Loucy (cell line): ENCODE data around the gene KIF7.

Source experiments
- H2AFZ ChIP-seq: fragments of 200-600 bp; sonication (generic); 2 replicates; pipeline ENCODE4 v1.6.0; 2016; ENCODE audit warnings: antibody characterized with exemption, mild to moderate bottlenecking, low read length, moderate library complexity
- H3F3A ChIP-seq: fragments of 200-600 bp; 2 replicates; pipeline ENCODE4 v1.6.0; 2016; ENCODE audit warnings: antibody characterized with exemption, low read depth, mild to moderate bottlenecking
- H3K27me3 ChIP-seq: fragments of 200-600 bp; sonication (generic); 2 replicates; pipeline ENCODE4 v1.6.1; 2014; ENCODE audit warnings: low read length, mild to moderate bottlenecking; ENCODE audit not compliant: insufficient read depth, poor library complexity, severe bottlenecking
- H3K36me3 ChIP-seq: fragments of 200-600 bp; sonication (generic); 2 replicates; pipeline ENCODE4 v1.6.1; 2016; ENCODE audit warnings: low read length; ENCODE audit not compliant: insufficient read depth
- H3K4me1 ChIP-seq: fragments of 200-600 bp; sonication (generic); 2 replicates; pipeline ENCODE4 v1.5.1; 2014; ENCODE audit warnings: low read length, mild to moderate bottlenecking; ENCODE audit not compliant: insufficient read depth, poor library complexity, severe bottlenecking
- H3K4me2 ChIP-seq: fragments of 200-600 bp; sonication (generic); 2 replicates; pipeline ENCODE4 v1.6.0; 2014; ENCODE audit warnings: antibody characterized with exemption, low read length, low read depth, mild to moderate bottlenecking; ENCODE audit not compliant: poor library complexity, severe bottlenecking
- H3K4me3 ChIP-seq: fragments of 200-600 bp; sonication (generic); 2 replicates; pipeline ENCODE4 v1.5.1; 2014; ENCODE audit warnings: low read length, mild to moderate bottlenecking, mixed read lengths; ENCODE audit not compliant: poor library complexity, severe bottlenecking
- H3K79me2 ChIP-seq: fragments of 200-600 bp; sonication (generic); 2 replicates; pipeline ENCODE4 v1.6.1; 2014; ENCODE audit warnings: low read length; ENCODE audit not compliant: insufficient read depth
- H3K9ac ChIP-seq: fragments of 200-600 bp; sonication (generic); 2 replicates; pipeline ENCODE4 v1.6.0; 2014; ENCODE audit warnings: mild to moderate bottlenecking, low read depth, low read length, moderate library complexity; ENCODE audit not compliant: poor library complexity, severe bottlenecking
- H3K9me2 ChIP-seq: fragments of 200-600 bp; sonication (generic); replicated peaks from 2 replicates; pipeline ENCODE4 v1.6.1; 2016; ENCODE audit warnings: low read depth, low read length, mixed read lengths
- H3K9me3 ChIP-seq: fragments of 200-600 bp; sonication (generic); 2 replicates; pipeline ENCODE4 v1.6.1; 2014; ENCODE audit warnings: mild to moderate bottlenecking, antibody characterized with exemption, low read length, low read depth; ENCODE audit not compliant: insufficient read depth
- H4K20me1 ChIP-seq: fragments of 200-600 bp; sonication (generic); 2 replicates; pipeline ENCODE4 v1.6.0; 2014; ENCODE audit warnings: antibody characterized with exemption, low read length, mild to moderate bottlenecking; ENCODE audit not compliant: insufficient read depth, poor library complexity, severe bottlenecking
- EZH2phosphoT487 ChIP-seq: fragments of 200-600 bp; IDR thresholded peaks from 2 replicates; pipeline ENCODE4 v1.6.1; 2018; ENCODE audit warnings: antibody characterized with exemption, mild to moderate bottlenecking, moderate library complexity, borderline replicate concordance
- TF ChIP-seq, protein P1 (sequence below): fragments of 200-600 bp; sonication (generic); conservative IDR thresholded peaks from 2 replicates; pipeline ENCODE4 v1.5.1; 2014; ENCODE audit warnings: mild to moderate bottlenecking, antibody characterized with exemption, low read length

Gene KIF7

DNA sequence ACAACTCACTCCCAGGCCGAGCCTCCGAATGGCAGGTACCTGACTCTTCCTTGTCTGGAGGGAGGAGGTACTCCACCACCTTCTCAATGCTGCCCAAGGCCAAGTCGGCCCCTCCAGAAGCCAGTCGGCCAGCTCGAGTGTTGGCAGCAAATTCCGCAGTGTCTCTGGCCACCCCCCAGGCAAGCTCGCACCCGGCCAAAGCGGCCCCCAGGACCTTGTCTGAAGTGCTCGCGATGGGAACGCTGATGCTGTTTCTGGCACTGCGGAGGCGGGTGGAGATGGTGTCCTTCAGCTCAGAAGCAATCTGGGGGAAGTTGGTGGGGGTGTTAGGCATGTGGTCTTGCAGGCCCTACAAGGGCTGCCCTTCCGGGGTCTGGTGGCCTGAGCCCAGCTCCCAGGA is 14.7 kb upstream of the KIF7 start:
- H3K4me3 ChIP-seq: no peak overlapping the region
- H4K20me1 ChIP-seq: no peaks in the 10 kb centered on the region
- no peak overlapping the region for H3K4me2 ChIP-seq
- no peak for TF ChIP-seq EZH2phosphoT487
- TF ChIP-seq, protein P1, sequence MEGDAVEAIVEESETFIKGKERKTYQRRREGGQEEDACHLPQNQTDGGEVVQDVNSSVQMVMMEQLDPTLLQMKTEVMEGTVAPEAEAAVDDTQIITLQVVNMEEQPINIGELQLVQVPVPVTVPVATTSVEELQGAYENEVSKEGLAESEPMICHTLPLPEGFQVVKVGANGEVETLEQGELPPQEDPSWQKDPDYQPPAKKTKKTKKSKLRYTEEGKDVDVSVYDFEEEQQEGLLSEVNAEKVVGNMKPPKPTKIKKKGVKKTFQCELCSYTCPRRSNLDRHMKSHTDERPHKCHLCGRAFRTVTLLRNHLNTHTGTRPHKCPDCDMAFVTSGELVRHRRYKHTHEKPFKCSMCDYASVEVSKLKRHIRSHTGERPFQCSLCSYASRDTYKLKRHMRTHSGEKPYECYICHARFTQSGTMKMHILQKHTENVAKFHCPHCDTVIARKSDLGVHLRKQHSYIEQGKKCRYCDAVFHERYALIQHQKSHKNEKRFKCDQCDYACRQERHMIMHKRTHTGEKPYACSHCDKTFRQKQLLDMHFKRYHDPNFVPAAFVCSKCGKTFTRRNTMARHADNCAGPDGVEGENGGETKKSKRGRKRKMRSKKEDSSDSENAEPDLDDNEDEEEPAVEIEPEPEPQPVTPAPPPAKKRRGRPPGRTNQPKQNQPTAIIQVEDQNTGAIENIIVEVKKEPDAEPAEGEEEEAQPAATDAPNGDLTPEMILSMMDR: no peak
- no peaks in the 10 kb centered on the region for H3K27me3 ChIP-seq
- H3K9ac ChIP-seq: no peak overlapping the region
- H2AFZ ChIP-seq: no peak overlapping the region
- no peaks in the 10 kb centered on the region for H3K36me3 ChIP-seq
- no peaks in the 10 kb centered on the region for H3F3A ChIP-seq
- no peaks in the 10 kb centered on the region for H3K79me2 ChIP-seq
- no peaks in the 10 kb centered on the region for H3K9me3 ChIP-seq
- peaks cover 4% of the 10 kb centered on the region for H3K4me1 ChIP-seq
- H3K9me2 ChIP-seq: no peaks in the 10 kb centered on the region

DNA sequence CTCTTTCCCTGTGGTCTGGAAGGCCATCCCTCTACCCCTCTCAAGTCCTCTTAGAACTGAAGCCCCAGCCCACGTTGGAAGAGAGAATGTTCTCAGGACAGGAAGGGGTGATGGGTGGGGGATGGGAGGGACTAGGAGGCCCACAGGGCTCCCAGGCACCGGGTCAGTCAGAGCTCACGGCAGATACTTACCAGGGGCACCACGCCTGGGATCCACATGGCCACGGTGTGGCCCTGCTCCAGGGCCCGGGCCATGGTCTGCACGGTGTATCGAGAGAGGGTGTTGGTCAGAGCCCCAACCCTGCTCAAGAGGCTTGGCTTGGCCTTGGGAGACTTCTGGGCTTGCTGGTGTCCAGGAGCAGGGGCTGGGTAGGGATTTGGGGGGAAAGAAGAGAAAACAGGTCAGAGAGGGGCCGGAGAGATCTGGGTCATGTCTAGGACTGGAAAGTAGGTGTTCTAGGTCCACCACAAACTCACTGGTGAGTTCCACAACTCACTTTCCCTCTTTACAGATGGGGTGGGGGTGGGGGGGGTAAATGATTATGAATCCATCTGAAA is 14.1 kb upstream of the KIF7 start:
- Histone ChIP-seq H3K9ac (no peak overlapping the region), H3F3A (no peaks in the 10 kb centered on the region), H3K4me3 (no peak overlapping the region), H3K4me1 (peaks cover 4% of the 10 kb centered on the region), H3K4me2 (no peak overlapping the region), H3K9me2 (no peaks in the 10 kb centered on the region), H3K79me2 (no peaks in the 10 kb centered on the region), H2AFZ (no peak overlapping the region), H4K20me1 (no peaks in the 10 kb centered on the region), H3K9me3 (no peaks in the 10 kb centered on the region), H3K36me3 (no peaks in the 10 kb centered on the region), H3K27me3 (no peaks in the 10 kb centered on the region)
- TF ChIP-seq EZH2phosphoT487: no peak
- TF ChIP-seq, protein P1: no peak

DNA sequence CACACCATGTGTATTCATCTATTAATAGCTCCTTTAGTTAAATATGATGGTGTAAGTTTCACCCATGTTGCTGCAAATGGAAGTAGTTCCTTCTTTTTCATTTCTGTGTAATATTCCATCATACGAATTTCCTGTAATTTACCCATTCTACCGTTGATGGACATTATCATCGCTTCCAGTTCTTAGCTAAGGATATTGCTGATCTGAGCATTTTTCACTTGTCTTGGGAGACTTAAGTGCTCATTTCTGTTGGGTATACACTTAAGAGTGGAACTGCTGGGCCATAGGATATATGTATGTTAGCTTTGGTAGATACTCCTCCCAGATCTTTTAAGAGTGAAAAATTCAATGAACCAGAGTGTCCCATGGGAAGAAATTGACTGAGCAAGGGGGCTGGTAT is 12.9 kb upstream of the KIF7 start:
- Histone ChIP-seq H2AFZ (no peak overlapping the region), H3F3A (no peaks in the 10 kb centered on the region), H3K9me2 (no peaks in the 10 kb centered on the region), H3K79me2 (no peaks in the 10 kb centered on the region), H4K20me1 (no peaks in the 10 kb centered on the region), H3K4me2 (no peak overlapping the region), H3K9me3 (no peaks in the 10 kb centered on the region), H3K9ac (no peak overlapping the region), H3K27me3 (no peaks in the 10 kb centered on the region), H3K36me3 (no peaks in the 10 kb centered on the region), H3K4me3 (no peak overlapping the region), H3K4me1 (peaks cover 4% of the 10 kb centered on the region)
- TF ChIP-seq EZH2phosphoT487: no peak
- TF ChIP-seq, protein P1: no peak
